AG04450 (cell line): Measurements from ENCODE around the gene TTC34. TPM values are rescaled to one million over a fixed set of nuclear protein-coding genes. Genes with fewer than 3 reads are reported as not detected.
"Not testable (repeated sequence)": the region's sequence is repeated elsewhere in the genome, so short reads cannot be mapped to it uniquely, and the experiment has no call there.

Experiments
- CTCF ChIA-PET: fragments of 300-600, 350-600 bp; formaldehyde crosslinking; extraction: SDS; loops from one replicate; lab custom pipeline; 2022; ENCODE audit warnings: antibody characterized with exemption, inconsistent platforms; lab: Charles Lee
- POLR2A ChIA-PET: fragments of 350-600 bp; formaldehyde crosslinking; extraction: SDS; loops from one replicate; lab custom pipeline; 2021; ENCODE audit warnings: antibody characterized with exemption, inconsistent platforms; lab: Yijun Ruan, JAX
- DNase-seq: peaks from one replicate; pipeline ENCODE4 v3.0.0-alpha.2; 2011; ENCODE audit warnings: low read depth, low spot score
- H3K27ac ChIP-seq: one replicate; pipeline ENCODE4 v1.5.1; 2012; ENCODE audit warnings: low read depth, low read length, control low read depth
- H3K27me3 ChIP-seq: one replicate; pipeline ENCODE4 v1.6.0; 2012; ENCODE audit warnings: low read length; ENCODE audit not compliant: control insufficient read depth, insufficient read depth
- H3K4me3 ChIP-seq: 2 replicates; pipeline ENCODE4 v1.5.1; 2011; ENCODE audit warnings: mild to moderate bottlenecking, low read depth, low read length, control low read depth
- H3K9me3 ChIP-seq: 2 replicates; pipeline ENCODE4 v1.5.1; 2012; ENCODE audit warnings: low read length; ENCODE audit not compliant: control insufficient read depth, insufficient read depth
- CTCF ChIP-seq: IDR thresholded peaks from 2 replicates; pipeline ENCODE4 v1.5.1; 2011; ENCODE audit warnings: low read depth, low read length, control low read depth, inconsistent platforms
- polyA plus RNA-seq: library from polyadenylated mRNA; depleted of rRNA; stranded (reverse); fragments of >200 nt; gene quantifications from 2 replicates; pipeline ENCODE4 v1.2.3, GENCODE V29; 2011

TTC34 gene
- polyA plus RNA-seq, 1 experiment: 0.06 TPM

GRCh38 chr1:2781627-2782026 lies 19.9 kb downstream of the TTC34 start:
- no peaks in the 10 kb centered on the region for H3K27me3 ChIP-seq
- no peak for TF ChIP-seq CTCF

GRCh38 chr1:2778220-2778592 lies 23.3 kb downstream of the TTC34 start:
- H3K9me3 ChIP-seq: peaks cover 27% of the 10 kb centered on the region
- H3K4me3 ChIP-seq: no peak overlapping the region
- H3K27me3 ChIP-seq: no peaks in the 10 kb centered on the region
- H3K27ac ChIP-seq: no peak overlapping the region
- TF ChIP-seq CTCF: no peak
- ChIA-PET CTCF (no interaction called here), POLR2A (no interaction called here)
- DNase-seq: no peak

More at GRCh38 chr1:2781627-2782026, 19.9 kb downstream of the TTC34 start:
- ChIA-PET CTCF (no interaction called here), POLR2A (no interaction called here)
- Histone ChIP-seq H3K4me3 (no peak overlapping the region), H3K9me3 (peaks cover 55% of the 10 kb centered on the region), H3K27ac (no peak overlapping the region)
- no peak for DNase-seq

- no peak for DNase-seq
- Histone ChIP-seq H3K4me3 (no peak overlapping the region), H3K27ac (no peak overlapping the region), H3K27me3 (no peaks in the 10 kb centered on the region), H3K9me3 (peaks cover 25% of the 10 kb centered on the region)
- ChIA-PET CTCF (no interaction called here), POLR2A (no interaction called here)
- no peak for TF ChIP-seq CTCF
Measured at GRCh38 chr1:2777424-2778219, 23.9 kb downstream of the TTC34 start.

GRCh38 chr1:2775333-2775732 lies 26.2 kb downstream of the TTC34 start:
- CTCF ChIA-PET, POLR2A ChIA-PET, H3K27me3 ChIP-seq, H3K4me3 ChIP-seq, DNase-seq, H3K27ac ChIP-seq: not testable (repeated sequence)
- peaks cover 21% of the 10 kb centered on the region for H3K9me3 ChIP-seq

GRCh38 chr1:2768052-2768451 lies 33.4 kb downstream of the TTC34 start:
- CTCF ChIA-PET, H3K9me3 ChIP-seq, H3K27me3 ChIP-seq, H3K4me3 ChIP-seq, DNase-seq, H3K27ac ChIP-seq, POLR2A ChIA-PET: not testable (repeated sequence)

- POLR2A ChIA-PET, H3K4me3 ChIP-seq, H3K27ac ChIP-seq, DNase-seq, CTCF ChIA-PET, H3K9me3 ChIP-seq, H3K27me3 ChIP-seq: not testable (repeated sequence)
Measured at GRCh38 chr1:2759433-2759832, 42.1 kb downstream of the TTC34 start.

GRCh38 chr1:2757519-2757918 lies 44.0 kb downstream of the TTC34 start:
- H3K27ac ChIP-seq, DNase-seq, H3K27me3 ChIP-seq, POLR2A ChIA-PET, CTCF ChIA-PET, H3K4me3 ChIP-seq: not testable (repeated sequence)
- H3K9me3 ChIP-seq: peaks cover 14% of the 10 kb centered on the region

- POLR2A ChIA-PET, H3K27me3 ChIP-seq, DNase-seq, CTCF ChIA-PET, H3K27ac ChIP-seq, H3K4me3 ChIP-seq: not testable (repeated sequence)
- peaks cover 34% of the 10 kb centered on the region for H3K9me3 ChIP-seq
Measured at GRCh38 chr1:2755426-2755825, 46.1 kb downstream of the TTC34 start.

GRCh38 chr1:2754597-2754996 lies 46.9 kb downstream of the TTC34 start:
- DNase-seq, H3K27ac ChIP-seq, H3K27me3 ChIP-seq, POLR2A ChIA-PET, CTCF ChIA-PET, H3K4me3 ChIP-seq: not testable (repeated sequence)
- H3K9me3 ChIP-seq: peaks cover 41% of the 10 kb centered on the region
